H1 (cell line): ENCODE measurements around the gene QRICH1. TPM values are rescaled to one million over a fixed set of nuclear protein-coding genes. Genes with fewer than 3 reads are reported as not detected.

Experiments used
- CTCF ChIA-PET: fragments of 300-600 bp; sonication (Branson Sonifier 250); formaldehyde crosslinking; loops from one replicate; lab custom pipeline; 2021; ENCODE audit not compliant: partially characterized antibody; lab: Charles Lee
- POLR2A ChIA-PET: fragments of 300-600 bp; sonication (Branson Sonifier 250); formaldehyde crosslinking; loops from one replicate; lab custom pipeline; 2021; ENCODE audit warnings: inconsistent platforms; ENCODE audit not compliant: partially characterized antibody; lab: Charles Lee
- DNase-seq, 2 experiments: peaks; one replicate each; pipeline versions ENCODE4 v3.0.0 to v3.0.0-alpha.2; 2010 to 2022; ENCODE audit warnings: low spot score in 2 of 2, low read depth in 1 of 2, mixed read lengths in 1 of 2
- FAIRE-seq: peaks from 2 replicates; lab custom pipeline; 2011; peaks lifted over from hg19 to GRCh38; lab: Jason Lieb, UNC
- H2AFZ ChIP-seq: 2 replicates; pipeline ENCODE4 v1.8.1; 2012; ENCODE audit warnings: low read length, inconsistent platforms
- H2AK5ac ChIP-seq: 2 replicates; pipeline ENCODE4 v1.6.1; 2013; ENCODE audit warnings: low read depth, low read length
- H2BK120ac ChIP-seq: replicated peaks from 2 replicates; pipeline ENCODE3; 2013; ENCODE audit warnings: low read depth, low read length, inconsistent platforms
- H2BK12ac ChIP-seq: 2 replicates; pipeline ENCODE4 v1.6.1; 2013; ENCODE audit warnings: low read depth, low read length
- H2BK15ac ChIP-seq: 2 replicates; pipeline ENCODE4 v1.6.1; 2013; ENCODE audit warnings: low read length
- H2BK20ac ChIP-seq: 2 replicates; pipeline ENCODE4 v1.6.1; 2013; ENCODE audit warnings: low read length
- H2BK5ac ChIP-seq: 2 replicates; pipeline ENCODE4 v1.6.1; 2013; ENCODE audit warnings: low read depth, low read length
- H3K14ac ChIP-seq: 2 replicates; pipeline ENCODE4 v1.6.1; 2013; ENCODE audit warnings: inconsistent platforms; ENCODE audit not compliant: insufficient read length
- H3K18ac ChIP-seq: 2 replicates; pipeline ENCODE4 v1.6.1; 2013; ENCODE audit warnings: low read length; ENCODE audit errors: extremely low read depth
- H3K23ac ChIP-seq: 2 replicates; pipeline ENCODE4 v1.6.1; 2013; ENCODE audit warnings: inconsistent platforms; ENCODE audit not compliant: insufficient read length
- H3K23me2 ChIP-seq: 2 replicates; pipeline ENCODE4 v1.6.1; 2013; ENCODE audit warnings: low read depth, low read length
- H3K27ac ChIP-seq: 2 replicates; pipeline ENCODE4 v1.6.1; 2011; ENCODE audit warnings: low read depth, low read length, inconsistent platforms
- H3K27me3 ChIP-seq, 4 experiments: replicated peaks in 1 of 4; 1 replicate in 1 of 4; 2 replicates in 3 of 4; pipeline versions ENCODE4 v1.6.1 to v1.8.1; 2011 to 2013; ENCODE audit warnings: low read length in 3 of 4, mild to moderate bottlenecking in 3 of 4, inconsistent platforms in 2 of 4, mixed read lengths in 2 of 4, moderate library complexity in 1 of 4; ENCODE audit not compliant: control insufficient read depth in 3 of 4, insufficient read depth in 3 of 4; ENCODE audit errors: extremely low read depth in 1 of 4
- H3K36me3 ChIP-seq, 4 experiments: 2 replicates each; pipeline versions ENCODE4 v1.6.1 to v1.8.1; 2011 to 2013; ENCODE audit warnings: mild to moderate bottlenecking in 4 of 4, low read length in 3 of 4, moderate library complexity in 2 of 4, control low read depth in 1 of 4, inconsistent platforms in 1 of 4; ENCODE audit not compliant: insufficient read depth in 4 of 4, control insufficient read depth in 2 of 4
- H3K4ac ChIP-seq: replicated peaks from 2 replicates; pipeline ENCODE3; 2013; ENCODE audit warnings: low read length, low read depth, mixed read lengths, inconsistent platforms; ENCODE audit not compliant: insufficient read length
- H3K4me1 ChIP-seq, 4 experiments: replicated peaks in 1 of 4; 1 replicate in 1 of 4; 2 replicates in 3 of 4; pipeline versions ENCODE4 v1.6.1 to v1.8.1; 2011 to 2013; ENCODE audit warnings: low read length in 3 of 4, inconsistent platforms in 2 of 4, mixed read lengths in 1 of 4; ENCODE audit not compliant: insufficient read depth in 4 of 4, control insufficient read depth in 3 of 4
- H3K4me2 ChIP-seq, 2 experiments: 2 replicates each; pipeline versions ENCODE4 v1.6.1 to v1.8.1; 2011 to 2013; ENCODE audit warnings: low read depth in 2 of 2, low read length in 2 of 2, control low read depth in 1 of 2, inconsistent platforms in 1 of 2, mild to moderate bottlenecking in 1 of 2; ENCODE audit not compliant: insufficient read depth in 1 of 2
- H3K4me3 ChIP-seq, 4 experiments: fragments of 200-600, 300-600 bp in 1 of 4; sonication (generic), shearing (Covaris generic), sonication (Bioruptor Twin) in 1 of 4; 2 replicates each; pipeline versions ENCODE4 v1.5.1 to v1.8.1; 2011 to 2016; ENCODE audit warnings: low read length in 4 of 4, low read depth in 3 of 4, control low read depth in 2 of 4, inconsistent platforms in 2 of 4, mild to moderate bottlenecking in 2 of 4, mixed read lengths in 1 of 4, moderate library complexity in 1 of 4; ENCODE audit not compliant: insufficient read depth in 2 of 4; ENCODE audit errors: extremely low read depth in 1 of 4
- H3K56ac ChIP-seq: replicated peaks from 2 replicates; pipeline ENCODE3; 2013; ENCODE audit warnings: low read depth, mild to moderate bottlenecking, mixed read lengths, low read length, inconsistent platforms; ENCODE audit not compliant: insufficient read length
- H3K79me1 ChIP-seq: 2 replicates; pipeline ENCODE4 v1.6.1; 2013; ENCODE audit warnings: low read depth, low read length, control low read depth
- H3K79me2 ChIP-seq, 2 experiments: 2 replicates each; pipeline versions ENCODE4 v1.6.1 to v1.8.1; 2012 to 2013; ENCODE audit warnings: low read length in 2 of 2, mild to moderate bottlenecking in 2 of 2, inconsistent platforms in 1 of 2; ENCODE audit not compliant: insufficient read depth in 2 of 2, control insufficient read depth in 1 of 2
- H3K9ac ChIP-seq, 4 experiments: replicated peaks in 1 of 4; 1 replicate in 1 of 4; 2 replicates in 3 of 4; pipeline versions ENCODE4 v1.6.1 to v1.8.1; 2011 to 2013; ENCODE audit warnings: low read depth in 3 of 4, low read length in 3 of 4, control low read depth in 2 of 4, mild to moderate bottlenecking in 2 of 4, moderate library complexity in 2 of 4, inconsistent platforms in 1 of 4; ENCODE audit errors: extremely low read depth in 1 of 4
- H3K9me3 ChIP-seq, 2 experiments: 2 replicates each; pipeline versions ENCODE4 v1.6.1 to v1.8.1; 2012 to 2013; ENCODE audit warnings: mild to moderate bottlenecking in 2 of 2, moderate library complexity in 2 of 2, control low read depth in 1 of 2, inconsistent platforms in 1 of 2, low read depth in 1 of 2, low read length in 1 of 2, mixed read lengths in 1 of 2; ENCODE audit not compliant: insufficient read depth in 2 of 2
- H4K20me1 ChIP-seq, 2 experiments: replicated peaks in 1 of 2; 2 replicates each; pipeline versions ENCODE3 to v1.8.1; 2011 to 2013; ENCODE audit warnings: inconsistent platforms in 2 of 2, low read length in 2 of 2, mild to moderate bottlenecking in 1 of 2; ENCODE audit not compliant: insufficient read depth in 2 of 2, control insufficient read depth in 1 of 2
- H4K5ac ChIP-seq: 2 replicates; pipeline ENCODE4 v1.6.1; 2013; ENCODE audit warnings: low read length, low read depth, mixed read lengths, inconsistent platforms; ENCODE audit not compliant: insufficient read length
- H4K8ac ChIP-seq: 2 replicates; pipeline ENCODE4 v1.8.0; 2013; ENCODE audit warnings: mild to moderate bottlenecking, moderate library complexity, low read length, inconsistent platforms; ENCODE audit not compliant: insufficient read depth; ENCODE audit errors: extremely low read depth
- H4K91ac ChIP-seq: replicated peaks from 2 replicates; pipeline ENCODE3; 2013; ENCODE audit warnings: low read length, mixed read lengths, inconsistent platforms; ENCODE audit not compliant: insufficient read length
- CHD2 ChIP-seq: IDR thresholded peaks from 2 replicates; pipeline ENCODE4 v1.6.1; 2012; ENCODE audit warnings: low read length, improper control_type of control experiment
- EGR1 ChIP-seq: IDR thresholded peaks from 2 replicates; pipeline ENCODE4 v1.6.1; 2011; ENCODE audit warnings: low read depth, low read length, borderline replicate concordance
- SIX5 ChIP-seq: IDR thresholded peaks from 2 replicates; pipeline ENCODE4 v1.6.1; 2011; ENCODE audit warnings: mild to moderate bottlenecking, low read depth, low read length
- SP4 ChIP-seq: IDR thresholded peaks from 2 replicates; pipeline ENCODE4 v1.6.1; 2012; ENCODE audit warnings: low read length, inconsistent platforms
- SUZ12 ChIP-seq: fragments of 200-600 bp; sonication (generic); IDR thresholded peaks from 2 replicates; pipeline ENCODE4 v1.6.1; 2012; ENCODE audit warnings: mild to moderate bottlenecking, inconsistent platforms, low read length, moderate library complexity, mixed read lengths
- WGBS, 2 experiments: shearing (Covaris generic) in 1 of 2; methylation state at CpG; one replicate each; pipeline versions ENCODE4 v1.1.6 to v1.1.7; 2013 to 2015; ENCODE audit warnings: low lambda C conversion rate in 2 of 2, mixed read lengths in 2 of 2, inconsistent platforms in 1 of 2, low coverage in 1 of 2, missing lambda C conversion rate in 1 of 2; ENCODE audit not compliant: insufficient replicate concordance in 2 of 2, insufficient coverage in 1 of 2, insufficient read length in 1 of 2; ENCODE audit errors: extremely low coverage in 1 of 2, missing lambda C conversion rate in 1 of 2; 5-methylcytosine and 5-hydroxymethylcytosine counted together
- polyA plus RNA-seq, 7 experiments: library from polyadenylated mRNA; depleted of rRNA in 3 of 7; stranded (reverse) in 5 of 7; unstranded in 2 of 7; fragments of >200 nt in 5 of 7; fragments of 200-250 nt in 2 of 7; gene quantifications; 1 replicate in 5 of 7; 2 replicates in 1 of 7; 4 replicates in 1 of 7; pipeline versions ENCODE4 v1.2.1 to v1.2.3, GENCODE V29; 2011 to 2013; ENCODE audit warnings: missing spikeins in 2 of 7, mixed read lengths in 2 of 7
- total RNA-seq: library from RNA; stranded (reverse); fragmentation: NEBNext Ultra II Directional; extraction: Animal tissue kit (Norgen Biotek cat#: 25700); gene quantifications from 2 replicates; pipeline ENCODE4 v1.2.1, GENCODE V29; 2021
- TF ChIP-seq, protein P1 (sequence below), 3 experiments: IDR thresholded peaks; 1 replicate in 2 of 3; 2 replicates in 1 of 3; pipeline versions ENCODE4 v1.5.1 to v1.6.1; 2011; ENCODE audit warnings: low read length in 3 of 3, mild to moderate bottlenecking in 3 of 3, inconsistent platforms in 2 of 3, low read depth in 1 of 3, moderate library complexity in 1 of 3; ENCODE audit not compliant: insufficient read depth in 1 of 3; ENCODE audit errors: control extremely low read depth in 1 of 3
- TF ChIP-seq, protein P2 (sequence below): IDR thresholded peaks from 2 replicates; pipeline ENCODE4 v1.6.1; 2011; ENCODE audit warnings: low read depth, mild to moderate bottlenecking, low read length; ENCODE audit not compliant: insufficient read depth
- TF ChIP-seq, protein P3 (sequence below): IDR thresholded peaks from 2 replicates; pipeline ENCODE4 v1.6.1; 2012; ENCODE audit warnings: low read length, inconsistent platforms

The QRICH1 gene
- total and polyA plus RNA-seq, 2 of the 8 experiments (the other 6 are each of a cell fraction or from before 2014, with no cell fraction given), result 128 to 142 TPM

DNA sequence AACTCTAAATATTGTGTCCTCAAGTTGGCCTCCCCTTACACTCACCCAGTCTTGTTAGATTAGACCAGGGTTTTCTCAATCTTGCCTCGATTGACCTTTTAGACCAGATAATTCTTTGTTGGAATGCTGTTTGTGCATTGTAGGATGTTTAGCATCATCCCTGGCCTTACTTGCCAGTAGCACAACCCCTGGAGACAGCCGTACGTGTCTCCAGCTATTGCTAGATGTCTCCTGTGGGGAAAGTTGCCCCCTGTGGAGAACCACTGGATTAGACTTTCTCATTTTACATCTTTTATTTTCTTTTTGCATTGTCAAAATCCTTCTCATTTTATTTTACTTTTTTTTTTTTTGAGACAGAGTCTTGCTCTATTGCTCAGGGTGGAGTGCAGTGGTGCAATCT lies 84.5 kb downstream of the QRICH1 start:
- Histone ChIP-seq H2AFZ (no peak overlapping the region), H4K20me1 (peaks cover 29 to 39% of the 10 kb centered on the region in 2 experiments), H3K36me3 (peaks cover 5 to 32% (median 15%) of the 10 kb centered on the region in 4 experiments), H3K4me1 (peaks cover 0 to 14% (median 6%) of the 10 kb centered on the region in 4 experiments; a peak in 5 of 7 replicates), H3K27ac (no peak overlapping the region), H3K79me1 (peaks cover 19% of the 10 kb centered on the region), H3K18ac (no peak overlapping the region), H4K91ac (no peak overlapping the region), H3K9me3 (no peaks in the 10 kb centered on the region), H3K4ac (no peak overlapping the region), H4K5ac (no peak overlapping the region), H3K27me3 (no peaks in the 10 kb centered on the region), H3K23ac (no peak overlapping the region), H2BK5ac (no peak overlapping the region), H3K79me2 (peaks cover 11 to 56% of the 10 kb centered on the region in 2 experiments), H4K8ac (no peak overlapping the region), H3K56ac (no peak overlapping the region), H2BK20ac (no peak overlapping the region), H2BK15ac (no peak overlapping the region), H3K4me3 (no peak overlapping the region), H3K23me2 (peaks cover 14% of the 10 kb centered on the region), H3K9ac (no peak overlapping the region), H2AK5ac (no peak overlapping the region), H3K4me2 (no peak overlapping the region), H2BK120ac (no peak overlapping the region), H3K14ac (no peak overlapping the region), H2BK12ac (no peak overlapping the region)
- CTCF ChIA-PET, result interaction anchor here (0.6 to 24.3 kb wide), 3 partner anchors 15 to 110 kb away, joined by 3 to 467 read pairs (median 51); partner anchors contain the start of genes NDUFAF3 and P4HTM
- POLR2A ChIA-PET, result interaction anchor here (1.0 to 38.8 kb wide), 8 partner anchors 4 to 347 kb away, joined by 3 to 1518 read pairs (median 5); partner anchors contain the start of genes CELSR3, DALRD3, IMPDH2 and NDUFAF3
- no peak for FAIRE-seq
- 95% methylated on average over 3 of the region's 3 CpGs; no CpG with 5 or more reads in 1 of the 2 experiments for WGBS, 2 experiments
- DNase-seq, result no peak
- TF ChIP-seq CHD2, result no peak
- TF ChIP-seq, protein P1, sequence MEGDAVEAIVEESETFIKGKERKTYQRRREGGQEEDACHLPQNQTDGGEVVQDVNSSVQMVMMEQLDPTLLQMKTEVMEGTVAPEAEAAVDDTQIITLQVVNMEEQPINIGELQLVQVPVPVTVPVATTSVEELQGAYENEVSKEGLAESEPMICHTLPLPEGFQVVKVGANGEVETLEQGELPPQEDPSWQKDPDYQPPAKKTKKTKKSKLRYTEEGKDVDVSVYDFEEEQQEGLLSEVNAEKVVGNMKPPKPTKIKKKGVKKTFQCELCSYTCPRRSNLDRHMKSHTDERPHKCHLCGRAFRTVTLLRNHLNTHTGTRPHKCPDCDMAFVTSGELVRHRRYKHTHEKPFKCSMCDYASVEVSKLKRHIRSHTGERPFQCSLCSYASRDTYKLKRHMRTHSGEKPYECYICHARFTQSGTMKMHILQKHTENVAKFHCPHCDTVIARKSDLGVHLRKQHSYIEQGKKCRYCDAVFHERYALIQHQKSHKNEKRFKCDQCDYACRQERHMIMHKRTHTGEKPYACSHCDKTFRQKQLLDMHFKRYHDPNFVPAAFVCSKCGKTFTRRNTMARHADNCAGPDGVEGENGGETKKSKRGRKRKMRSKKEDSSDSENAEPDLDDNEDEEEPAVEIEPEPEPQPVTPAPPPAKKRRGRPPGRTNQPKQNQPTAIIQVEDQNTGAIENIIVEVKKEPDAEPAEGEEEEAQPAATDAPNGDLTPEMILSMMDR (IDR thresholded peaks at IDR 0.05; ENCODE audit: control extremely low read depth in 1 of 3, insufficient read depth in 1 of 3, low read depth in 1 of 3, low read length in 3 of 3), result no peak
- no peak for TF ChIP-seq EGR1
- TF ChIP-seq SP4, result no peak
- TF ChIP-seq, protein P2, sequence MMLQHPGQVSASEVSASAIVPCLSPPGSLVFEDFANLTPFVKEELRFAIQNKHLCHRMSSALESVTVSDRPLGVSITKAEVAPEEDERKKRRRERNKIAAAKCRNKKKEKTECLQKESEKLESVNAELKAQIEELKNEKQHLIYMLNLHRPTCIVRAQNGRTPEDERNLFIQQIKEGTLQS, result no peak
- TF ChIP-seq, protein P3, sequence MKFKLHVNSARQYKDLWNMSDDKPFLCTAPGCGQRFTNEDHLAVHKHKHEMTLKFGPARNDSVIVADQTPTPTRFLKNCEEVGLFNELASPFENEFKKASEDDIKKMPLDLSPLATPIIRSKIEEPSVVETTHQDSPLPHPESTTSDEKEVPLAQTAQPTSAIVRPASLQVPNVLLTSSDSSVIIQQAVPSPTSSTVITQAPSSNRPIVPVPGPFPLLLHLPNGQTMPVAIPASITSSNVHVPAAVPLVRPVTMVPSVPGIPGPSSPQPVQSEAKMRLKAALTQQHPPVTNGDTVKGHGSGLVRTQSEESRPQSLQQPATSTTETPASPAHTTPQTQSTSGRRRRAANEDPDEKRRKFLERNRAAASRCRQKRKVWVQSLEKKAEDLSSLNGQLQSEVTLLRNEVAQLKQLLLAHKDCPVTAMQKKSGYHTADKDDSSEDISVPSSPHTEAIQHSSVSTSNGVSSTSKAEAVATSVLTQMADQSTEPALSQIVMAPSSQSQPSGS, result no peak
- TF ChIP-seq SIX5, result no peak
- no peak for TF ChIP-seq SUZ12
